HepG2 (cell line): ENCODE data around the gene VEZF1. TPM values are rescaled to one million over a fixed set of nuclear protein-coding genes. Genes with fewer than 3 reads are reported as not detected.
A peak's percentile ranks its signal among the peaks of the same experiment; 100 is the strongest.

ENCODE experiments used
- CCDC6 ChIP-seq: sonication (generic); formaldehyde crosslinking; IDR thresholded peaks from 2 replicates; pipeline ENCODE4 v1.8.1; 2022; ENCODE audit warnings: mild to moderate bottlenecking, missing genetic modification reagents, moderate library complexity
- CERS6 ChIP-seq: sonication (generic); formaldehyde crosslinking; IDR thresholded peaks from 2 replicates; pipeline ENCODE4 v1.5.0; 2020; ENCODE audit warnings: missing genetic modification reagents
- ETS1 ChIP-seq: sonication (generic); formaldehyde crosslinking; IDR thresholded peaks from 2 replicates; pipeline ENCODE4 v1.4.0; 2020; ENCODE audit warnings: missing genetic modification reagents
- HNRNPL ChIP-seq: fragments of 200-400 bp; formaldehyde crosslinking; IDR thresholded peaks from 2 replicates; pipeline ENCODE4 v1.6.1; 2017; ENCODE audit warnings: mild to moderate bottlenecking, low read depth, low read length
- HNRNPUL1 ChIP-seq: fragments of 200-400 bp; formaldehyde crosslinking; IDR thresholded peaks from 2 replicates; pipeline ENCODE4 v1.6.1; 2017; ENCODE audit warnings: low read depth, mild to moderate bottlenecking, low read length, moderate library complexity
- MAFF ChIP-seq: IDR thresholded peaks from 2 replicates; pipeline ENCODE4 v1.6.1; 2011; ENCODE audit warnings: low read depth, low read length, improper control_type of control experiment
- NFIB ChIP-seq: sonication (generic); formaldehyde crosslinking; IDR thresholded peaks from 2 replicates; pipeline ENCODE4 v1.9.0; 2021; ENCODE audit warnings: missing genetic modification reagents, mild to moderate bottlenecking, borderline replicate concordance
- PHF20 ChIP-seq: sonication (generic); formaldehyde crosslinking; IDR thresholded peaks from 2 replicates; pipeline ENCODE4 v1.5.0; 2020; ENCODE audit warnings: mild to moderate bottlenecking, missing genetic modification reagents
- SMAD1 ChIP-seq: sonication (generic); formaldehyde crosslinking; IDR thresholded peaks from 2 replicates; pipeline ENCODE4 v1.4.0; 2020; ENCODE audit warnings: missing genetic modification reagents, low read depth, mild to moderate bottlenecking, borderline replicate concordance
- SP140L ChIP-seq: sonication (generic); formaldehyde crosslinking; IDR thresholded peaks from 2 replicates; pipeline ENCODE4 v1.4.0; 2020; ENCODE audit warnings: missing genetic modification reagents, borderline replicate concordance
- SP4 ChIP-seq: sonication (generic); formaldehyde crosslinking; IDR thresholded peaks from 2 replicates; pipeline ENCODE4 v1.8.1; 2023; ENCODE audit warnings: mild to moderate bottlenecking, missing genetic modification reagents
- TBP ChIP-seq: sonication (generic); formaldehyde crosslinking; IDR thresholded peaks from 2 replicates; pipeline ENCODE4 v1.5.0; 2020; ENCODE audit warnings: missing genetic modification reagents
- ZKSCAN5 ChIP-seq: sonication (generic); formaldehyde crosslinking; IDR thresholded peaks from 2 replicates; pipeline ENCODE4 v1.5.1; 2020; ENCODE audit warnings: mild to moderate bottlenecking, missing genetic modification reagents
- ZNF280D ChIP-seq: sonication (generic); formaldehyde crosslinking; IDR thresholded peaks from 2 replicates; pipeline ENCODE4 v1.5.1; 2020; ENCODE audit warnings: mild to moderate bottlenecking, missing genetic modification reagents
- ZNF703 ChIP-seq: sonication (generic); formaldehyde crosslinking; IDR thresholded peaks from 2 replicates; pipeline ENCODE4 v1.5.1; 2020; ENCODE audit warnings: missing genetic modification reagents, mild to moderate bottlenecking, moderate library complexity, borderline replicate concordance
- polyA plus RNA-seq, 8 experiments: library from polyadenylated mRNA; depleted of rRNA in 3 of 8; stranded (reverse) in 7 of 8; unstranded in 1 of 8; fragments of >200 nt; fragmentation: Illumina TruSeq in 4 of 8; extraction: Trizol in 4 of 8; gene quantifications; 2 replicates each; pipeline versions ENCODE4 v1.2.1 to v1.2.3, GENCODE V29; 2011 to 2016; ENCODE audit warnings: low read depth in 4 of 8, missing spikeins in 1 of 8, mixed read lengths in 1 of 8; ENCODE audit not compliant: insufficient read depth in 1 of 8
- total RNA-seq, 5 experiments: library from RNA; depleted of rRNA; stranded (reverse); fragments of >200 nt; fragmentation: Illumina TruSeq; extraction: Trizol; gene quantifications; 2 replicates each; pipeline ENCODE4 v1.2.3, GENCODE V29; 2016; ENCODE audit warnings: low read depth in 1 of 5
- TF ChIP-seq, protein P1 (sequence below), 2 experiments: sonication (generic) in 1 of 2; formaldehyde crosslinking in 1 of 2; IDR thresholded peaks; 2 replicates each; pipeline versions ENCODE4 v1.4.0 to v1.6.1; 2018 to 2020; ENCODE audit warnings: missing genetic modification reagents in 2 of 2, borderline replicate concordance in 1 of 2, low read depth in 1 of 2, mild to moderate bottlenecking in 1 of 2, missing biosample characterization in 1 of 2
- TF ChIP-seq, protein P2 (sequence below): sonication (generic); formaldehyde crosslinking; IDR thresholded peaks from 2 replicates; pipeline ENCODE4 v1.5.1; 2020; ENCODE audit warnings: mild to moderate bottlenecking, missing genetic modification reagents, borderline replicate concordance

Gene VEZF1
- total and polyA plus RNA-seq, 2 of the 13 experiments (the other 11 are each of a cell fraction or from before 2014, with no cell fraction given), result 45.9 to 49.7 TPM

DNA sequence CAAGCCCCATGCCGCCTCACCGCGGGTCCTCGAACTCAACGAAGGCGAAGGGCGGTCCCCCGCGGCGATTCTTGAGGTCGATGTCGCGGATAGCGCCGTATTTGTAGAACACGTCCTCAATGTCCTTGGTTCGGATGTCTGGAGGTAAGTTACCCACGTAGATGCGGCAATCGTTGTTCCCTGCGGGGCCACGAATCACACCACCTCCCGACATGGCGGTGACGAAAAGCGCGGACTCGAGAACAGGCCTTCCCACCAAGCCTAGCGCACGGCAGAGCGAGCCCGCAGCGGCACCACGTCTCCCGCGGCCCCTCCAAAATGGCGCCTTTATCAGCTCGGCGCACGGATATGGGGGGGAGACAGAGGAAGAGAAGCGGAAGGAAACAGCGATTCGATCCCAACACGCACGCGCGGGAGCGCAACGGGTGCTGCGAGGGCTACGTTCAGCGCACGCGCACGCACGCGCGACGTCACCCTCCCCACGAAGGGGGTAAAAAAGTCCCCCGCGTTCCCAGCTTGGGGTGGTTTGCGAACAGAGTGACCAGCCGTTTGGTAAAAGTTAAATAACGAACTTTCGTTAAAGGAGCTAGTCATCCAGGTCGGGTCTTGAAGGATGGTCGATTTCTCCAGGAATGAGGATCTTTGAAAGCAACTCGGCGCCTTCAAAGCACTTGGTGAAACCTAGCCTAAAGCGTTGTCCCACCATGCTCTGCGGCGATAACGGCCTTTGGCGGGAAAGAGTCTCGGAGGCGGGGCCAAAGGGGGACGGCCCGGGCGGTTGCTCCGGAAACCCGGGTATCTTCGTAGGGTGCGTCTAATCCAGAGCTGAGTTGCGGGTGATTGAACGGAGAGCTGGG lies 19.1 kb upstream of the VEZF1 start, which contains the start of gene SRSF1 (continued):
- TF ChIP-seq, protein P1, sequence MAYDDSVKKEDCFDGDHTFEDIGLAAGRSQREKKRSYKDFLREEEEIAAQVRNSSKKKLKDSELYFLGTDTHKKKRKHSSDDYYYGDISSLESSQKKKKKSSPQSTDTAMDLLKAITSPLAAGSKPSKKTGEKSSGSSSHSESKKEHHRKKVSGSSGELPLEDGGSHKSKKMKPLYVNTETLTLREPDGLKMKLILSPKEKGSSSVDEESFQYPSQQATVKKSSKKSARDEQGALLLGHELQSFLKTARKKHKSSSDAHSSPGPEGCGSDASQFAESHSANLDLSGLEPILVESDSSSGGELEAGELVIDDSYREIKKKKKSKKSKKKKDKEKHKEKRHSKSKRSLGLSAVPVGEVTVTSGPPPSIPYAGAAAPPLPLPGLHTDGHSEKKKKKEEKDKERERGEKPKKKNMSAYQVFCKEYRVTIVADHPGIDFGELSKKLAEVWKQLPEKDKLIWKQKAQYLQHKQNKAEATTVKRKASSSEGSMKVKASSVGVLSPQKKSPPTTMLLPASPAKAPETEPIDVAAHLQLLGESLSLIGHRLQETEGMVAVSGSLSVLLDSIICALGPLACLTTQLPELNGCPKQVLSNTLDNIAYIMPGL (CRISPR knock-in tag; IDR thresholded peaks at IDR 0.05; ENCODE audit: borderline replicate concordance in 1 of 2, low read depth in 1 of 2), result peak; percentile 97 to 98
- TF ChIP-seq ZNF703 (CRISPR knock-in tag), result peak; percentile 30
- 0 out of 2 replicates have a peak, but pooled peaks have one; percentile 73 for TF ChIP-seq SMAD1 (CRISPR knock-in tag)
- TF ChIP-seq SP4 (CRISPR knock-in tag), result peak; percentile 84
- peak; percentile 84 for TF ChIP-seq ZNF280D (CRISPR knock-in tag)
- TF ChIP-seq TBP (CRISPR knock-in tag), result 0 out of 2 replicates have a peak, but pooled peaks have one; percentile 43
- TF ChIP-seq ETS1 (CRISPR knock-in tag), result peak; percentile 90; the same call in 1 of the 2 replicates
- no peak for TF ChIP-seq MAFF
- TF ChIP-seq SP140L (CRISPR knock-in tag), result peak; percentile 98
- TF ChIP-seq CCDC6 (CRISPR knock-in tag), result peak; percentile 5
- TF ChIP-seq HNRNPL, result peak; percentile 10; the same call in 1 of the 2 replicates
- TF ChIP-seq ZKSCAN5 (CRISPR knock-in tag), result 0 out of 2 replicates have a peak, but pooled peaks have one; percentile 11
- 0 out of 2 replicates have a peak, but pooled peaks have one; percentile 26 for TF ChIP-seq HNRNPUL1
- TF ChIP-seq CERS6 (CRISPR knock-in tag), result no peak
- peak; percentile 91; the same call in 1 of the 2 replicates for TF ChIP-seq NFIB (CRISPR knock-in tag)
- peak; percentile 88 for TF ChIP-seq PHF20 (CRISPR knock-in tag)
- TF ChIP-seq, protein P2, sequence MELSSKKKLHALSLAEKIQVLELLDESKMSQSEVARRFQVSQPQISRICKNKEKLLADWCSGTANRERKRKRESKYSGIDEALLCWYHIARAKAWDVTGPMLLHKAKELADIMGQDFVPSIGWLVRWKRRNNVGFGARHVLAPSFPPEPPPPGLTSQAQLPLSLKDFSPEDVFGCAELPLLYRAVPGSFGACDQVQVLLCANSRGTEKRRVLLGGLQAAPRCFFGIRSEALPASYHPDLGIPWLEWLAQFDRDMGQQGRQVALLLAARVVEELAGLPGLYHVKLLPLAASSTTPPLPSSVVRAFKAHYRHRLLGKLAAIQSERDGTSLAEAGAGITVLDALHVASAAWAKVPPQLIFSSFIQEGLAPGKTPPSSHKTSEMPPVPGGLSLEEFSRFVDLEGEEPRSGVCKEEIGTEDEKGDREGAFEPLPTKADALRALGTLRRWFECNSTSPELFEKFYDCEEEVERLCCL (CRISPR knock-in tag), result peak; percentile 94
